ENCODE data around the gene SMYD3. TPM values are rescaled to one million over a fixed set of nuclear protein-coding genes. Genes with fewer than 3 reads are reported as not detected.

Gene SMYD3
- total and polyA plus RNA-seq, 2 donors (not counting 1 experiment from before 2014, with no cell fraction given), result 9.7 to 37.2 TPM

DNA sequence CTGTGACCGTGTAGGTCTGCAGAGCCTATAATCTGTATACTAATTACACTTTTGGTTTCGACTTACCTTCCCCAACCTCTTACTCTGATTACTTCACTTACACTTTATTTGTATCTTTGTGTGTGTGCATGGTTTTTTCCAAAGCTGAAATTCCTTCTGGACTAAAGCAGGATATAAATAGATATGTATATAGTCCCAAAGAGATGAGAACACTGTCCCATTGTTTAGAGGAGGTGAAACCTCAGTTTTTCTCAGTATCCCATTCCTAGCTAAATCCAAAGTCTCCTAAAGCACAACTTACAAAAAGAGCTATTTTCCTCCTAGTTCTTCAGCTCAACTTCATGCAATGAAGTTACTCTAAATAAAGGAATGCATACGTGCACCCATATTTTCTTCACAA is 442.2 kb downstream of the SMYD3 start:
- peaks cover 7% of the 10 kb centered on the region for H3K4me1 Mint-ChIP-seq
- ChIA-PET POLR2A (no interaction called here), CTCF (no interaction called here)
- H3K4me1 ChIP-seq (ENCODE audit: control insufficient read depth in 2 of 2, insufficient read depth in 2 of 2, low read length in 2 of 2), result peaks cover 0 to 4% of the 10 kb centered on the region in 2 donors
- intact Hi-C loops (cut with micrococcal nuclease), result no loop called here
- H3K27ac ChIP-seq (ENCODE audit: low read length in 2 of 2), result no peak overlapping the region
- H3K36me3 ChIP-seq (replicated peaks in 1 of 2; ENCODE audit: control extremely low read depth in 1 of 2, control insufficient read depth in 1 of 2, extremely low read depth in 1 of 2, insufficient read depth in 2 of 2, low read length in 1 of 2), result no peaks in the 10 kb centered on the region
- peaks cover 0 to 2% (median 0%) of the 10 kb centered on the region in 3 donors for H3K9me3 ChIP-seq (ENCODE audit: control extremely low read depth in 1 of 3, control insufficient read depth in 2 of 3, insufficient read depth in 1 of 3, low read length in 2 of 3)
- H3K9me3 Mint-ChIP-seq (ENCODE audit: insufficient read depth), result no peaks in the 10 kb centered on the region
- no peaks in the 10 kb centered on the region for H3K27me3 Mint-ChIP-seq
- H2AFZ ChIP-seq (ENCODE audit: insufficient read depth, low read depth, low read length, poor library complexity, severe bottlenecking), result no peak overlapping the region
- no peak overlapping the region for H3K9ac ChIP-seq (ENCODE audit: low read length)
- DNase-seq (no peak), ATAC-seq (ENCODE audit: low read depth) (no peak)
- H3K4me3 Mint-ChIP-seq, result no peak overlapping the region
- TF ChIP-seq, protein P1, sequence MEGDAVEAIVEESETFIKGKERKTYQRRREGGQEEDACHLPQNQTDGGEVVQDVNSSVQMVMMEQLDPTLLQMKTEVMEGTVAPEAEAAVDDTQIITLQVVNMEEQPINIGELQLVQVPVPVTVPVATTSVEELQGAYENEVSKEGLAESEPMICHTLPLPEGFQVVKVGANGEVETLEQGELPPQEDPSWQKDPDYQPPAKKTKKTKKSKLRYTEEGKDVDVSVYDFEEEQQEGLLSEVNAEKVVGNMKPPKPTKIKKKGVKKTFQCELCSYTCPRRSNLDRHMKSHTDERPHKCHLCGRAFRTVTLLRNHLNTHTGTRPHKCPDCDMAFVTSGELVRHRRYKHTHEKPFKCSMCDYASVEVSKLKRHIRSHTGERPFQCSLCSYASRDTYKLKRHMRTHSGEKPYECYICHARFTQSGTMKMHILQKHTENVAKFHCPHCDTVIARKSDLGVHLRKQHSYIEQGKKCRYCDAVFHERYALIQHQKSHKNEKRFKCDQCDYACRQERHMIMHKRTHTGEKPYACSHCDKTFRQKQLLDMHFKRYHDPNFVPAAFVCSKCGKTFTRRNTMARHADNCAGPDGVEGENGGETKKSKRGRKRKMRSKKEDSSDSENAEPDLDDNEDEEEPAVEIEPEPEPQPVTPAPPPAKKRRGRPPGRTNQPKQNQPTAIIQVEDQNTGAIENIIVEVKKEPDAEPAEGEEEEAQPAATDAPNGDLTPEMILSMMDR (IDR thresholded peaks at IDR 0.05), result no peak
- no peak for TF ChIP-seq EZH2 (IDR thresholded peaks at IDR 0.05; ENCODE audit: borderline replicate concordance, insufficient read depth, low read depth, low read length, poor library complexity, severe bottlenecking)
- no peaks in the 10 kb centered on the region for H3K79me2 ChIP-seq (ENCODE audit: control insufficient read depth, insufficient read depth, low read length)
- H3K27me3 ChIP-seq (replicated peaks in 1 of 4; ENCODE audit: control extremely low read depth in 1 of 4, control insufficient read depth in 3 of 4, insufficient read depth in 4 of 4, low read length in 3 of 4), result no peaks in the 10 kb centered on the region
- H3K27ac Mint-ChIP-seq, result no peak overlapping the region
- H3K4me2 ChIP-seq (replicated peaks; ENCODE audit: low read depth, low read length, poor library complexity, severe bottlenecking), result no peak overlapping the region
- no CpG with 5 or more reads among the region's 3 CpGs for WGBS (ENCODE audit: insufficient coverage)
- no peaks in the 10 kb centered on the region for H4K20me1 ChIP-seq (ENCODE audit: control insufficient read depth, insufficient read depth, low read length, poor library complexity, severe bottlenecking)
- no peak overlapping the region for H3K4me3 ChIP-seq (ENCODE audit: control extremely low read depth in 1 of 5, extremely low read depth in 1 of 5, insufficient read depth in 1 of 5, low read depth in 2 of 5, low read length in 4 of 5)

DNA sequence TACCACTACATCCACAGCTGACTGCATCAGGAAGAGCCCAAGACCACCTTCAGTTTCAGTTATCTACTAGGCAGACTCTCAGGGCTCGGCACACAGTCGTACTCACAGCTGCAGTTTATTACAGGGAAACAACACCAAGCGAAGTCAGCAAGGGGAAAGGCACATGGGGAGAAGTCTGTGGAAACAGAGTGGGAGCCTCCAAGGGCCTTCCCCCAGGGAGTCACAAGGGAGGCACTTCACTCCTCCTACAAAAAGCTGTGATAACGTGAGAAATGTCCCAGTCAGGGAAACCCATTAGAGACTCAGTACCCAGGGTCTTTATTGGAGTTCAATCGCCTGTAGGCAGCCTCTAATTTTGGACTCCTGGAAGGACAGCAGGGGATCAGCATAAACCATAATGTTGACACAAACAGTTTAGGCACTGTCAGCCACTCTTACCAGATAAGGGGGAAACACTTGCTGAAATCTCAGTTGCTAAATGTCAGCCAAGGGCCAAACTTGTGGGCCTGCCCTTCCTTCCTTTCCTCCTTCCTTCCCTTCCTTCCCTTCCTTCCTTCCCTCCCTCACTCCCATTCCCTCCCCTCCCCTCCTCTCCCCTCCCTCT is 444.0 kb downstream of the SMYD3 start:
- no peak overlapping the region for H3K4me2 ChIP-seq (replicated peaks; ENCODE audit: low read depth, low read length, poor library complexity, severe bottlenecking)
- ChIA-PET CTCF (no interaction called here), POLR2A (no interaction called here)
- H2AFZ ChIP-seq (ENCODE audit: insufficient read depth, low read depth, low read length, poor library complexity, severe bottlenecking), result no peak overlapping the region
- no peak for DNase-seq
- ATAC-seq (ENCODE audit: low read depth), result no peak
- no peak overlapping the region for H3K27ac ChIP-seq (ENCODE audit: low read length in 2 of 2)
- H3K9ac ChIP-seq (ENCODE audit: low read length), result no peak overlapping the region
- Mint-ChIP-seq H3K9me3 (ENCODE audit: insufficient read depth) (no peaks in the 10 kb centered on the region), H3K27ac (no peak overlapping the region), H3K4me1 (peaks cover 7% of the 10 kb centered on the region), H3K4me3 (no peak overlapping the region), H3K27me3 (no peaks in the 10 kb centered on the region)
- peaks cover 0 to 2% (median 0%) of the 10 kb centered on the region in 3 donors for H3K9me3 ChIP-seq (ENCODE audit: control extremely low read depth in 1 of 3, control insufficient read depth in 2 of 3, insufficient read depth in 1 of 3, low read length in 2 of 3)
- 78% methylated on average over 3 of the region's 5 CpGs for WGBS (ENCODE audit: insufficient coverage)
- no peaks in the 10 kb centered on the region for H3K27me3 ChIP-seq (replicated peaks in 1 of 4; ENCODE audit: control extremely low read depth in 1 of 4, control insufficient read depth in 3 of 4, insufficient read depth in 4 of 4, low read length in 3 of 4)
- H4K20me1 ChIP-seq (ENCODE audit: control insufficient read depth, insufficient read depth, low read length, poor library complexity, severe bottlenecking), result no peaks in the 10 kb centered on the region
- peaks cover 0 to 4% of the 10 kb centered on the region in 2 donors for H3K4me1 ChIP-seq (ENCODE audit: control insufficient read depth in 2 of 2, insufficient read depth in 2 of 2, low read length in 2 of 2)
- intact Hi-C loops (cut with micrococcal nuclease), result no loop called here
- no peak overlapping the region for H3K4me3 ChIP-seq (ENCODE audit: control extremely low read depth in 1 of 5, extremely low read depth in 1 of 5, insufficient read depth in 1 of 5, low read depth in 2 of 5, low read length in 4 of 5)
- H3K36me3 ChIP-seq (replicated peaks in 1 of 2; ENCODE audit: control extremely low read depth in 1 of 2, control insufficient read depth in 1 of 2, extremely low read depth in 1 of 2, insufficient read depth in 2 of 2, low read length in 1 of 2), result no peaks in the 10 kb centered on the region
- TF ChIP-seq, protein P1 (IDR thresholded peaks at IDR 0.05), result no peak
- no peak for TF ChIP-seq EZH2 (IDR thresholded peaks at IDR 0.05; ENCODE audit: borderline replicate concordance, insufficient read depth, low read depth, low read length, poor library complexity, severe bottlenecking)
- no peaks in the 10 kb centered on the region for H3K79me2 ChIP-seq (ENCODE audit: control insufficient read depth, insufficient read depth, low read length)
